Dermis blood vessel endothelial cell (primary cell): Measurements from ENCODE around the gene PHF10. TPM values are rescaled to one million over a fixed set of nuclear protein-coding genes. Genes with fewer than 3 reads are reported as not detected.

Source experiments
- DNase-seq: peaks from one replicate; pipeline ENCODE4 v3.0.0; 2010
- total RNA-seq: library from RNA; depleted of rRNA; stranded (reverse); fragments of >200 nt; gene quantifications from 2 replicates; pipeline ENCODE4 v1.2.3, GENCODE V29; 2014

PHF10 gene
- total RNA-seq, 1 donor from 2014 or later = 44.9 TPM

- DNase-seq = peak; percentile 97
Measured at GRCh38 chr6:169669889-169670288, 54.4 kb downstream of the PHF10 start.

- peak; percentile 78 for DNase-seq
Measured at GRCh38 chr6:169669147-169669546, 55.2 kb downstream of the PHF10 start.

- no peak for DNase-seq
Measured at GRCh38 chr6:169668203-169668847, 56.0 kb downstream of the PHF10 start.

- no peak for DNase-seq
Measured at GRCh38 chr6:169667716-169668115, 56.6 kb downstream of the PHF10 start.

GRCh38 chr6:169666441-169666840, 57.9 kb downstream of the PHF10 start:
- DNase-seq = no peak

GRCh38 chr6:169665289-169665688, 59.0 kb downstream of the PHF10 start:
- DNase-seq = no peak

GRCh38 chr6:169664227-169664626, 60.1 kb downstream of the PHF10 start:
- DNase-seq = no peak

GRCh38 chr6:169663468-169663867, 60.8 kb downstream of the PHF10 start:
- DNase-seq = no peak

- no peak for DNase-seq
Measured at GRCh38 chr6:169661391-169661756, 62.9 kb downstream of the PHF10 start.

GRCh38 chr6:169660751-169661390, 63.4 kb downstream of the PHF10 start:
- DNase-seq = no peak

GRCh38 chr6:169659820-169660610, 64.3 kb downstream of the PHF10 start:
- DNase-seq = no peak

- DNase-seq = no peak
Measured at GRCh38 chr6:169657284-169657610, 67.1 kb downstream of the PHF10 start.

GRCh38 chr6:169656546-169657283, 67.6 kb downstream of the PHF10 start:
- no peak for DNase-seq

GRCh38 chr6:169654598-169655391, 69.5 kb downstream of the PHF10 start:
- peak; percentile 85 for DNase-seq

Other genes with a start within 250 kb of the PHF10 start
- gene WDR27, start 22.5 kb downstream of the PHF10 start, total RNA-seq = 21.0 and 39.5 TPM in 2 replicates
- 27.1 and 36.2 TPM in 2 replicates for gene C6orf120, start 22.4 kb downstream of the PHF10 start, total RNA-seq
- gene DYNLT2, start 27.1 kb upstream of the PHF10 start, total RNA-seq = 0.74 and 1.2 TPM in 2 replicates
- gene ERMARD, start 27.1 kb upstream of the PHF10 start, total RNA-seq = 18.2 and 21.5 TPM in 2 replicates